ENCODE data around the gene NRG2. TPM values are rescaled to one million over a fixed set of nuclear protein-coding genes. Genes with fewer than 3 reads are reported as not detected.

The NRG2 gene
- polyA plus RNA-seq, 3 donors, result 0.01 TPM; not detected in 2

- no peaks in the 10 kb centered on the region for H3K4me1 ChIP-seq (ENCODE audit: control insufficient read depth in 1 of 2, insufficient read depth in 2 of 2, low read length in 2 of 2)
- no peaks in the 10 kb centered on the region for H3K36me3 ChIP-seq (replicated peaks in 1 of 2; ENCODE audit: control insufficient read depth in 1 of 2, insufficient read depth in 2 of 2, low read length in 2 of 2)
- Mint-ChIP-seq H3K36me3 (no peaks in the 10 kb centered on the region), H3K9me3 (peaks cover 0 to 2% (median 0%) of the 10 kb centered on the region in 7 donors), H3K4me1 (no peaks in the 10 kb centered on the region), H3K27ac (no peak overlapping the region), H3K4me3 (no peak overlapping the region), H3K27me3 (ENCODE audit: low read depth in 3 of 3) (peaks cover 12 to 22% (median 13%) of the 10 kb centered on the region in 3 donors)
- no peaks in the 10 kb centered on the region for H4K20me1 ChIP-seq (ENCODE audit: insufficient read depth, low read length)
- WGBS (ENCODE audit: insufficient coverage), result 94% methylated on average over 2 of the region's 4 CpGs
- intact Hi-C loops (cut with micrococcal nuclease), result no loop called here
- no peak for DNase-seq
- no peak overlapping the region for H3K4me2 ChIP-seq (replicated peaks; ENCODE audit: extremely low read depth, low read length, poor library complexity, severe bottlenecking)
- TF ChIP-seq CTCF (IDR thresholded peaks at IDR 0.05), result no peak
- H3K27me3 ChIP-seq (ENCODE audit: control insufficient read depth in 2 of 2, insufficient read depth in 2 of 2, low read length in 2 of 2), result peaks cover 0 to 1% of the 10 kb centered on the region in 2 donors
- H3K9ac ChIP-seq (ENCODE audit: insufficient read depth, low read length, poor library complexity, severe bottlenecking), result no peak overlapping the region
- H3K4me3 ChIP-seq (replicated peaks in 1 of 3; ENCODE audit: low read depth in 2 of 3, low read length in 3 of 3), result no peak overlapping the region
- no peak overlapping the region for H3K27ac ChIP-seq (ENCODE audit: low read depth in 1 of 2, low read length in 2 of 2)
- H2AFZ ChIP-seq (ENCODE audit: insufficient read depth, low read depth, low read length, poor library complexity, severe bottlenecking), result no peak overlapping the region
- no peaks in the 10 kb centered on the region for H3K79me2 ChIP-seq (ENCODE audit: insufficient read depth, low read length)
- no peaks in the 10 kb centered on the region for H3K9me3 ChIP-seq (replicated peaks in 1 of 2; ENCODE audit: control insufficient read depth in 1 of 2, insufficient read depth in 1 of 2, low read length in 2 of 2)
Observed at GRCh38 chr5:139885857-139886208, 157.3 kb downstream of the NRG2 start.

- 97% methylated on average over 14 of the region's 15 CpGs for WGBS (ENCODE audit: insufficient coverage)
- no peak overlapping the region for H3K27ac ChIP-seq (ENCODE audit: low read depth in 1 of 2, low read length in 2 of 2)
- no peak overlapping the region for H2AFZ ChIP-seq (ENCODE audit: insufficient read depth, low read depth, low read length, poor library complexity, severe bottlenecking)
- Mint-ChIP-seq H3K4me3 (no peak overlapping the region), H3K4me1 (no peaks in the 10 kb centered on the region), H3K27me3 (ENCODE audit: low read depth in 3 of 3) (peaks cover 9 to 17% (median 10%) of the 10 kb centered on the region in 3 donors), H3K9me3 (peaks cover 0 to 2% (median 0%) of the 10 kb centered on the region in 7 donors), H3K27ac (no peak overlapping the region), H3K36me3 (no peaks in the 10 kb centered on the region)
- no peak overlapping the region for H3K4me2 ChIP-seq (replicated peaks; ENCODE audit: extremely low read depth, low read length, poor library complexity, severe bottlenecking)
- H3K9me3 ChIP-seq (replicated peaks in 1 of 2; ENCODE audit: control insufficient read depth in 1 of 2, insufficient read depth in 1 of 2, low read length in 2 of 2), result no peaks in the 10 kb centered on the region
- DNase-seq, result no peak
- H3K36me3 ChIP-seq (replicated peaks in 1 of 2; ENCODE audit: control insufficient read depth in 1 of 2, insufficient read depth in 2 of 2, low read length in 2 of 2), result no peaks in the 10 kb centered on the region
- intact Hi-C loops (cut with micrococcal nuclease), result no loop called here
- H3K27me3 ChIP-seq (ENCODE audit: control insufficient read depth in 2 of 2, insufficient read depth in 2 of 2, low read length in 2 of 2), result no peaks in the 10 kb centered on the region
- H3K4me1 ChIP-seq (ENCODE audit: control insufficient read depth in 1 of 2, insufficient read depth in 2 of 2, low read length in 2 of 2), result no peaks in the 10 kb centered on the region
- H3K4me3 ChIP-seq (replicated peaks in 1 of 3; ENCODE audit: low read depth in 2 of 3, low read length in 3 of 3), result no peak overlapping the region
- no peaks in the 10 kb centered on the region for H4K20me1 ChIP-seq (ENCODE audit: insufficient read depth, low read length)
- no peaks in the 10 kb centered on the region for H3K79me2 ChIP-seq (ENCODE audit: insufficient read depth, low read length)
- H3K9ac ChIP-seq (ENCODE audit: insufficient read depth, low read length, poor library complexity, severe bottlenecking), result no peak overlapping the region
- TF ChIP-seq CTCF (IDR thresholded peaks at IDR 0.05), result no peak
Observed at GRCh38 chr5:139885172-139885856, 157.8 kb downstream of the NRG2 start.
